Neural cell (in vitro differentiated cells): ENCODE data around the gene GRIP1. TPM values are rescaled to one million over a fixed set of nuclear protein-coding genes. Genes with fewer than 3 reads are reported as not detected.

Source experiments
- H2AFZ ChIP-seq: fragments of 200-600, 300-800 bp; sonication (generic), shearing (Covaris generic); 2 replicates; pipeline ENCODE4 v1.6.0; 2014; ENCODE audit warnings: low read depth, mild to moderate bottlenecking, antibody characterized with exemption, low read length, moderate library complexity
- H3F3A ChIP-seq: fragments of 200-600 bp; shearing (Covaris generic); 2 replicates; pipeline ENCODE4 v1.6.1; 2016; ENCODE audit warnings: mild to moderate bottlenecking, moderate library complexity, mixed read lengths, antibody characterized with exemption, low read length; ENCODE audit not compliant: insufficient read depth, poor library complexity, severe bottlenecking
- H3K27ac ChIP-seq: fragments of 200-600, 300-800 bp; sonication (generic), shearing (Covaris generic); 2 replicates; pipeline ENCODE4 v1.5.1; 2014; ENCODE audit warnings: mild to moderate bottlenecking, low read length, moderate library complexity
- H3K27me3 ChIP-seq: fragments of 300-800, 200-600 bp; sonication (generic), shearing (Covaris generic); 2 replicates; pipeline ENCODE4 v1.6.0; 2014; ENCODE audit warnings: mild to moderate bottlenecking, low read depth, low read length, moderate library complexity; ENCODE audit not compliant: insufficient read depth
- H3K36me3 ChIP-seq: fragments of 300-800, 200-600 bp; sonication (generic), shearing (Covaris generic); 2 replicates; pipeline ENCODE4 v1.5.1; 2014; ENCODE audit warnings: mild to moderate bottlenecking, antibody characterized with exemption, low read length, moderate library complexity; ENCODE audit not compliant: insufficient read depth
- H3K4me2 ChIP-seq: fragments of 300-800, 200-600 bp; sonication (generic), shearing (Covaris generic); 2 replicates; pipeline ENCODE4 v1.6.0; 2014; ENCODE audit warnings: mild to moderate bottlenecking, low read length
- H3K4me3 ChIP-seq: fragments of 300-800, 200-600 bp; sonication (generic), shearing (Covaris generic); 2 replicates; pipeline ENCODE4 v1.5.1; 2014; ENCODE audit warnings: mild to moderate bottlenecking, low read length, moderate library complexity
- H3K79me2 ChIP-seq: fragments of 200-600 bp; shearing (Covaris generic); replicated peaks from 2 replicates; pipeline ENCODE4 v1.6.0; 2014; ENCODE audit warnings: mild to moderate bottlenecking, low read length, moderate library complexity; ENCODE audit not compliant: insufficient read depth
- H3K9ac ChIP-seq: fragments of 300-800, 200-600 bp; sonication (generic), shearing (Covaris generic); 2 replicates; pipeline ENCODE4 v1.6.1; 2016; ENCODE audit warnings: mild to moderate bottlenecking, low read length, mixed read lengths
- H3K9me2 ChIP-seq: fragments of 200-600 bp; shearing (Covaris generic); 2 replicates; pipeline ENCODE4 v1.6.1; 2016; ENCODE audit warnings: mild to moderate bottlenecking, low read length, mixed read lengths; ENCODE audit not compliant: insufficient read depth
- H3K9me3 ChIP-seq: fragments of 200-600, 300-800 bp; sonication (generic), shearing (Covaris generic); 2 replicates; pipeline ENCODE4 v1.6.1; 2016; ENCODE audit warnings: mild to moderate bottlenecking, mixed run types, low read length, moderate library complexity, mixed read lengths
- H4K20me1 ChIP-seq: fragments of 200-600 bp; shearing (Covaris generic); 2 replicates; pipeline ENCODE4 v1.6.1; 2016; ENCODE audit warnings: mild to moderate bottlenecking, mixed run types; ENCODE audit not compliant: insufficient read depth
- EP300 ChIP-seq: fragments of 450-650 bp; conservative IDR thresholded peaks from 2 replicates; pipeline ENCODE4 v1.6.1; 2014; ENCODE audit warnings: antibody characterized with exemption, mild to moderate bottlenecking, moderate library complexity; ENCODE audit not compliant: poor library complexity, severe bottlenecking
- EZH2 ChIP-seq: fragments of 200-600, 300-800 bp; shearing (Covaris generic), sonication (generic); IDR thresholded peaks from 2 replicates; pipeline ENCODE4 v1.6.1; 2014; ENCODE audit warnings: antibody characterized with exemption, low read length, borderline replicate concordance, mild to moderate bottlenecking; ENCODE audit not compliant: insufficient read depth, poor library complexity, severe bottlenecking
- MXI1 ChIP-seq: fragments of 450-650 bp; conservative IDR thresholded peaks from 2 replicates; pipeline ENCODE4 v1.6.1; 2014; ENCODE audit warnings: antibody characterized with exemption, mild to moderate bottlenecking; ENCODE audit not compliant: poor library complexity, severe bottlenecking
- POLR2AphosphoS5 ChIP-seq: IDR thresholded peaks from 2 replicates; pipeline ENCODE4 v1.6.1; 2012
- RAD21 ChIP-seq: fragments of 450-650 bp; conservative IDR thresholded peaks from 2 replicates; pipeline ENCODE4 v1.6.1; 2014; ENCODE audit warnings: antibody characterized with exemption, mild to moderate bottlenecking, moderate library complexity
- SMC3 ChIP-seq: fragments of 450-650 bp; conservative IDR thresholded peaks from 2 replicates; pipeline ENCODE4 v1.6.1; 2014; ENCODE audit warnings: antibody characterized with exemption, mild to moderate bottlenecking, moderate library complexity; ENCODE audit not compliant: poor library complexity
- TAF1 ChIP-seq: IDR thresholded peaks from 2 replicates; pipeline ENCODE4 v1.6.1; 2012; ENCODE audit warnings: low read depth
- polyA plus RNA-seq: library from polyadenylated mRNA; depleted of rRNA; stranded (reverse); fragments of >200 nt; gene quantifications from 2 replicates; pipeline ENCODE4 v1.2.3, GENCODE V29; 2014
- TF ChIP-seq, protein P1 (sequence below): IDR thresholded peaks from 2 replicates; pipeline ENCODE4 v1.6.1; 2012; ENCODE audit warnings: borderline replicate concordance
- TF ChIP-seq, protein P2 (sequence below): fragments of 450-650 bp; IDR thresholded peaks from 2 replicates; pipeline ENCODE4 v1.5.1; 2014; ENCODE audit warnings: antibody characterized with exemption, mild to moderate bottlenecking, moderate library complexity; ENCODE audit not compliant: poor library complexity, severe bottlenecking

GRIP1 gene
- polyA plus RNA-seq, 1 donor from 2014 or later: 41.1 TPM

DNA sequence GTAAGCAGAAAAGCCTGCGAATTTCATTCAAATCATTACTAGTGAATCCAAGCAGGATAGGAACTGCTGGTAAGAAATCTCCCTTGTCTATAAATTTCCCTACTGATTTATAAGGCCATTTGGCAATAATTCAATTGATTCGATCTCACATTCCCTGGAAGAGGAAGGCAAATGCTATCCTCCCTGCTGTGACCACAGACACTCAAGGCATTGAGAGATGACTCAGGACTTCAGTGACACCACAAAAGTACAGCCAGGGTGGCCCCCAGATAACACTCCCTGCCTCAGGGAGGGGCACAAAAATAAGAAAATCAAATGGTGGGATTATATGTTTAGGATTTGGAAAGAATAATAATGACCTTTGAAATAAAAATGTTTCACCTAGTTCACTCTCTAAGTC, 162.7 kb downstream of the GRIP1 start:
- no peaks in the 10 kb centered on the region for H3K27me3 ChIP-seq
- no peaks in the 10 kb centered on the region for H3F3A ChIP-seq
- H3K9me3 ChIP-seq: no peaks in the 10 kb centered on the region
- H3K79me2 ChIP-seq: no peaks in the 10 kb centered on the region
- H3K4me2 ChIP-seq: no peak overlapping the region
- H3K9me2 ChIP-seq: no peaks in the 10 kb centered on the region
- no peak overlapping the region for H2AFZ ChIP-seq
- TF ChIP-seq EP300 (no peak), MXI1 (no peak), RAD21 (no peak), SMC3 (no peak), EZH2 (no peak), POLR2AphosphoS5 (no peak), TAF1 (no peak)
- TF ChIP-seq, protein P1, sequence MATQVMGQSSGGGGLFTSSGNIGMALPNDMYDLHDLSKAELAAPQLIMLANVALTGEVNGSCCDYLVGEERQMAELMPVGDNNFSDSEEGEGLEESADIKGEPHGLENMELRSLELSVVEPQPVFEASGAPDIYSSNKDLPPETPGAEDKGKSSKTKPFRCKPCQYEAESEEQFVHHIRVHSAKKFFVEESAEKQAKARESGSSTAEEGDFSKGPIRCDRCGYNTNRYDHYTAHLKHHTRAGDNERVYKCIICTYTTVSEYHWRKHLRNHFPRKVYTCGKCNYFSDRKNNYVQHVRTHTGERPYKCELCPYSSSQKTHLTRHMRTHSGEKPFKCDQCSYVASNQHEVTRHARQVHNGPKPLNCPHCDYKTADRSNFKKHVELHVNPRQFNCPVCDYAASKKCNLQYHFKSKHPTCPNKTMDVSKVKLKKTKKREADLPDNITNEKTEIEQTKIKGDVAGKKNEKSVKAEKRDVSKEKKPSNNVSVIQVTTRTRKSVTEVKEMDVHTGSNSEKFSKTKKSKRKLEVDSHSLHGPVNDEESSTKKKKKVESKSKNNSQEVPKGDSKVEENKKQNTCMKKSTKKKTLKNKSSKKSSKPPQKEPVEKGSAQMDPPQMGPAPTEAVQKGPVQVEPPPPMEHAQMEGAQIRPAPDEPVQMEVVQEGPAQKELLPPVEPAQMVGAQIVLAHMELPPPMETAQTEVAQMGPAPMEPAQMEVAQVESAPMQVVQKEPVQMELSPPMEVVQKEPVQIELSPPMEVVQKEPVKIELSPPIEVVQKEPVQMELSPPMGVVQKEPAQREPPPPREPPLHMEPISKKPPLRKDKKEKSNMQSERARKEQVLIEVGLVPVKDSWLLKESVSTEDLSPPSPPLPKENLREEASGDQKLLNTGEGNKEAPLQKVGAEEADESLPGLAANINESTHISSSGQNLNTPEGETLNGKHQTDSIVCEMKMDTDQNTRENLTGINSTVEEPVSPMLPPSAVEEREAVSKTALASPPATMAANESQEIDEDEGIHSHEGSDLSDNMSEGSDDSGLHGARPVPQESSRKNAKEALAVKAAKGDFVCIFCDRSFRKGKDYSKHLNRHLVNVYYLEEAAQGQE: no peak
- TF ChIP-seq, protein P2, sequence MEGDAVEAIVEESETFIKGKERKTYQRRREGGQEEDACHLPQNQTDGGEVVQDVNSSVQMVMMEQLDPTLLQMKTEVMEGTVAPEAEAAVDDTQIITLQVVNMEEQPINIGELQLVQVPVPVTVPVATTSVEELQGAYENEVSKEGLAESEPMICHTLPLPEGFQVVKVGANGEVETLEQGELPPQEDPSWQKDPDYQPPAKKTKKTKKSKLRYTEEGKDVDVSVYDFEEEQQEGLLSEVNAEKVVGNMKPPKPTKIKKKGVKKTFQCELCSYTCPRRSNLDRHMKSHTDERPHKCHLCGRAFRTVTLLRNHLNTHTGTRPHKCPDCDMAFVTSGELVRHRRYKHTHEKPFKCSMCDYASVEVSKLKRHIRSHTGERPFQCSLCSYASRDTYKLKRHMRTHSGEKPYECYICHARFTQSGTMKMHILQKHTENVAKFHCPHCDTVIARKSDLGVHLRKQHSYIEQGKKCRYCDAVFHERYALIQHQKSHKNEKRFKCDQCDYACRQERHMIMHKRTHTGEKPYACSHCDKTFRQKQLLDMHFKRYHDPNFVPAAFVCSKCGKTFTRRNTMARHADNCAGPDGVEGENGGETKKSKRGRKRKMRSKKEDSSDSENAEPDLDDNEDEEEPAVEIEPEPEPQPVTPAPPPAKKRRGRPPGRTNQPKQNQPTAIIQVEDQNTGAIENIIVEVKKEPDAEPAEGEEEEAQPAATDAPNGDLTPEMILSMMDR: no peak
- no peak overlapping the region for H3K4me3 ChIP-seq
- peaks cover 8% of the 10 kb centered on the region for H3K36me3 ChIP-seq
- no peak overlapping the region for H3K27ac ChIP-seq
- no peaks in the 10 kb centered on the region for H4K20me1 ChIP-seq
- no peak overlapping the region for H3K9ac ChIP-seq

DNA sequence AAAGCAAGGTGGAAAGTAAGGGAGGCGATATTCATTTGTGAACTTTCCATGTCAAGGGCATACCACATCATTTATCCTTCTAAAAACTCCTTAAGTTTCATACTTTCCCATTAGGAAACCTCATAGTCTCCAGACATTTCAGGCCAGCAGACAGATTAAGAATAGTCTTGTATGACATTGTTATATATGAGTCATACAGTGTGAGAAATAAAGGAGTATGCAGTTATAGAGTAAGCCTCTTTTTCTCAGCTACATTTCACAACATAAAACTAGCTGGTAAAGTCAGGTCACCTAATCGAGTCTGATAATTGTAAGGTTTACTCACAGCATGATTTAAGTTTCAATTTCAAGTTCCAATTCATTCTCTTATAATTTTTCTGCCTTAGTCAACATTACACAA, 164.3 kb downstream of the GRIP1 start:
- Histone ChIP-seq H3K4me3 (no peak overlapping the region), H3K27ac (no peak overlapping the region), H3K9ac (no peak overlapping the region), H3F3A (no peaks in the 10 kb centered on the region), H3K27me3 (no peaks in the 10 kb centered on the region), H3K9me3 (no peaks in the 10 kb centered on the region), H3K36me3 (no peaks in the 10 kb centered on the region), H3K79me2 (no peaks in the 10 kb centered on the region), H3K9me2 (no peaks in the 10 kb centered on the region), H3K4me2 (no peak overlapping the region), H4K20me1 (no peaks in the 10 kb centered on the region), H2AFZ (no peak overlapping the region)
- TF ChIP-seq, protein P2: no peak
- TF ChIP-seq RAD21 (no peak), EZH2 (no peak), TAF1 (no peak), POLR2AphosphoS5 (no peak), SMC3 (no peak), EP300 (no peak), MXI1 (no peak)
- TF ChIP-seq, protein P1: no peak
